OCI-LY1 (cell line): ENCODE measurements around the gene HNMT.

Source experiments
- H2AFZ ChIP-seq: fragments of 200-600 bp; sonication (generic), shearing (Covaris generic); 2 replicates; pipeline ENCODE4 v1.6.0; 2014; ENCODE audit warnings: antibody characterized with exemption, mild to moderate bottlenecking, low read length
- H3F3A ChIP-seq: fragments of 200-600 bp; sonication (generic), shearing (Covaris generic); 2 replicates; pipeline ENCODE4 v1.6.0; 2014; ENCODE audit warnings: mild to moderate bottlenecking, antibody characterized with exemption, low read length, moderate library complexity; ENCODE audit not compliant: insufficient read depth
- H3K27ac ChIP-seq: fragments of 200-600 bp; sonication (generic); 2 replicates; pipeline ENCODE4 v1.5.1; 2014; ENCODE audit warnings: low read length, mixed run types, mild to moderate bottlenecking, low read depth; ENCODE audit not compliant: poor library complexity, severe bottlenecking
- H3K27me3 ChIP-seq: fragments of 200-600 bp; sonication (generic); 2 replicates; pipeline ENCODE4 v1.6.0; 2014; ENCODE audit warnings: antibody characterized with exemption, mild to moderate bottlenecking, low read length, moderate library complexity; ENCODE audit not compliant: insufficient read depth
- H3K36me3 ChIP-seq: fragments of 200-600 bp; sonication (generic); 2 replicates; pipeline ENCODE4 v1.6.1; 2014; ENCODE audit warnings: mild to moderate bottlenecking, antibody characterized with exemption, low read length, moderate library complexity, mixed read lengths; ENCODE audit not compliant: insufficient read depth
- H3K4me1 ChIP-seq: fragments of 200-600 bp; sonication (generic); 2 replicates; pipeline ENCODE4 v1.5.1; 2014; ENCODE audit warnings: mild to moderate bottlenecking, low read length, moderate library complexity; ENCODE audit not compliant: insufficient read depth, severe bottlenecking
- H3K4me2 ChIP-seq: fragments of 200-600 bp; sonication (generic), shearing (Covaris generic); 2 replicates; pipeline ENCODE4 v1.6.1; 2014; ENCODE audit warnings: low read length
- H3K4me3 ChIP-seq: fragments of 200-600 bp; sonication (generic); 2 replicates; pipeline ENCODE4 v1.5.1; 2014; ENCODE audit warnings: low read length, low read depth, mild to moderate bottlenecking, mixed read lengths; ENCODE audit not compliant: poor library complexity, severe bottlenecking
- H3K79me2 ChIP-seq: fragments of 200-600 bp; shearing (Covaris generic); 2 replicates; pipeline ENCODE4 v1.6.1; 2016; ENCODE audit warnings: mixed run types, low read length, mixed read lengths; ENCODE audit not compliant: insufficient read depth
- H3K9ac ChIP-seq: fragments of 200-600 bp; sonication (generic), shearing (Covaris generic); 2 replicates; pipeline ENCODE4 v1.6.1; 2014; ENCODE audit warnings: mild to moderate bottlenecking, low read length, mixed read lengths
- H3K9me2 ChIP-seq: fragments of 200-600 bp; sonication (generic), shearing (Covaris generic); 2 replicates; pipeline ENCODE4 v1.6.1; 2014; ENCODE audit warnings: low read depth, mild to moderate bottlenecking, low read length, mixed read lengths
- H3K9me3 ChIP-seq: fragments of 200-600 bp; shearing (Covaris generic); 2 replicates; pipeline ENCODE4 v1.6.1; 2014; ENCODE audit warnings: low read length, mixed read lengths
- H4K20me1 ChIP-seq: fragments of 200-600 bp; sonication (generic), shearing (Covaris generic); 2 replicates; pipeline ENCODE4 v1.6.0; 2016; ENCODE audit warnings: mild to moderate bottlenecking, low read length; ENCODE audit not compliant: insufficient read depth
- CTCF ChIP-seq: fragments of 200-600 bp; sonication (generic), shearing (Covaris generic); IDR thresholded peaks from 2 replicates; pipeline ENCODE4 v1.5.1; 2017; ENCODE audit warnings: mild to moderate bottlenecking, antibody characterized with exemption, low read length, moderate library complexity, mixed read lengths
- EZH2 ChIP-seq: fragments of 200-600 bp; sonication (generic), shearing (Covaris generic); IDR thresholded peaks from 2 replicates; pipeline ENCODE4 v1.8.0; 2017; ENCODE audit warnings: borderline replicate concordance, mixed run types, mild to moderate bottlenecking, antibody characterized with exemption, low read length, moderate library complexity, mixed read lengths

HNMT gene

GRCh38 chr2:138061961-138062360, 97.7 kb downstream of the HNMT start:
- H3K79me2 ChIP-seq: no peaks in the 10 kb centered on the region
- H3F3A ChIP-seq: no peaks in the 10 kb centered on the region
- H4K20me1 ChIP-seq: no peaks in the 10 kb centered on the region
- no peaks in the 10 kb centered on the region for H3K9me2 ChIP-seq
- H3K27me3 ChIP-seq: no peaks in the 10 kb centered on the region
- no peak for TF ChIP-seq EZH2
- TF ChIP-seq CTCF: no peak
- H3K36me3 ChIP-seq: no peaks in the 10 kb centered on the region
- H3K4me1 ChIP-seq: no peaks in the 10 kb centered on the region
- H2AFZ ChIP-seq: no peak overlapping the region
- no peak overlapping the region for H3K4me3 ChIP-seq
- no peaks in the 10 kb centered on the region for H3K9me3 ChIP-seq
- no peak overlapping the region for H3K27ac ChIP-seq
- no peak overlapping the region for H3K9ac ChIP-seq
- no peak overlapping the region for H3K4me2 ChIP-seq

- H3K27me3 ChIP-seq: no peaks in the 10 kb centered on the region
- no peaks in the 10 kb centered on the region for H4K20me1 ChIP-seq
- H3K9ac ChIP-seq: no peak overlapping the region
- no peak overlapping the region for H3K4me2 ChIP-seq
- no peaks in the 10 kb centered on the region for H3F3A ChIP-seq
- no peaks in the 10 kb centered on the region for H3K36me3 ChIP-seq
- no peak overlapping the region for H2AFZ ChIP-seq
- no peaks in the 10 kb centered on the region for H3K79me2 ChIP-seq
- H3K9me2 ChIP-seq: no peaks in the 10 kb centered on the region
- H3K9me3 ChIP-seq: no peaks in the 10 kb centered on the region
- TF ChIP-seq EZH2 (no peak), CTCF (no peak)
- H3K4me1 ChIP-seq: no peaks in the 10 kb centered on the region
- no peak overlapping the region for H3K27ac ChIP-seq
- no peak overlapping the region for H3K4me3 ChIP-seq
These were observed 98.9 kb downstream of the HNMT start for GRCh38 chr2:138063181-138063580.
